IMR-90 (cell line): ENCODE measurements around the gene COL6A3. TPM values are rescaled to one million over a fixed set of nuclear protein-coding genes. Genes with fewer than 3 reads are reported as not detected.

Experiments used
- ATAC-seq: fragments of 200-7000 bp; cut with Tn5 transposase; 2 replicates; pipeline ENCODE4 v1.9.1; 2020; ENCODE audit warnings: low read depth, mild to moderate bottlenecking, moderate library complexity
- BruUV-seq: library from RNA; stranded (reverse); fragments of 400-500 nt; replicated peaks from 2 replicates; lab custom pipeline; 2021; lab: Mats Ljungman, UMichigan
- CTCF ChIA-PET: fragments of 300-600 bp; formaldehyde crosslinking; extraction: SDS; loops from one replicate; lab custom pipeline; 2021; ENCODE audit warnings: antibody characterized with exemption; lab: Yijun Ruan, JAX
- POLR2A ChIA-PET: fragments of 300-600 bp; sonication (Branson Sonifier 250); formaldehyde crosslinking; loops from one replicate; lab custom pipeline; 2022; ENCODE audit warnings: antibody characterized with exemption; ENCODE audit not compliant: unreplicated experiment; lab: Charles Lee
- DNase-seq: peaks from one replicate; pipeline ENCODE4 v3.0.0; 2013
- H2AFZ ChIP-seq: replicated peaks from 2 replicates; pipeline ENCODE3; 2013; ENCODE audit warnings: low read length, mild to moderate bottlenecking; ENCODE audit not compliant: poor library complexity
- H2AK5ac ChIP-seq: 2 replicates; pipeline ENCODE4 v1.6.1; 2013; ENCODE audit warnings: low read depth, low read length, inconsistent platforms
- H2AK9ac ChIP-seq: replicated peaks from 2 replicates; pipeline ENCODE3; 2013; ENCODE audit warnings: mild to moderate bottlenecking, low read depth, low read length, moderate library complexity; ENCODE audit not compliant: poor library complexity
- H2BK120ac ChIP-seq: 2 replicates; pipeline ENCODE4 v1.6.1; 2013; ENCODE audit warnings: low read depth, low read length, inconsistent platforms
- H2BK15ac ChIP-seq: 3 replicates; pipeline ENCODE4 v1.6.1; 2013; ENCODE audit warnings: low read depth, low read length, inconsistent platforms
- H2BK20ac ChIP-seq: 2 replicates; pipeline ENCODE4 v1.6.1; 2013; ENCODE audit warnings: low read depth, mild to moderate bottlenecking, inconsistent platforms, low read length, moderate library complexity
- H2BK5ac ChIP-seq: 2 replicates; pipeline ENCODE4 v1.6.1; 2013; ENCODE audit warnings: mild to moderate bottlenecking, low read depth, low read length, inconsistent platforms; ENCODE audit not compliant: poor library complexity, severe bottlenecking
- H3K14ac ChIP-seq: replicated peaks from 2 replicates; pipeline ENCODE4 v1.6.1; 2013; ENCODE audit warnings: low read depth, low read length, inconsistent platforms
- H3K18ac ChIP-seq: 2 replicates; pipeline ENCODE4 v1.6.1; 2013; ENCODE audit warnings: low read depth, low read length, control low read depth
- H3K23ac ChIP-seq: 2 replicates; pipeline ENCODE4 v1.6.1; 2013; ENCODE audit warnings: low read depth, low read length, inconsistent platforms
- H3K27ac ChIP-seq: 2 replicates; pipeline ENCODE4 v1.5.1; 2013; ENCODE audit warnings: mild to moderate bottlenecking, control low read depth, low read length; ENCODE audit not compliant: insufficient read depth
- H3K27me3 ChIP-seq: 2 replicates; pipeline ENCODE4 v1.6.1; 2013; ENCODE audit warnings: low read length; ENCODE audit not compliant: control insufficient read depth, insufficient read depth
- H3K36me3 ChIP-seq: 2 replicates; pipeline ENCODE4 v1.6.1; 2013; ENCODE audit warnings: low read length, mixed read lengths; ENCODE audit not compliant: control insufficient read depth, insufficient read depth
- H3K4ac ChIP-seq: 2 replicates; pipeline ENCODE4 v1.6.1; 2013; ENCODE audit warnings: low read depth, low read length, inconsistent platforms
- H3K4me1 ChIP-seq: 2 replicates; pipeline ENCODE4 v1.6.1; 2013; ENCODE audit warnings: low read length, mixed read lengths; ENCODE audit not compliant: control insufficient read depth, insufficient read depth
- H3K4me2 ChIP-seq: 2 replicates; pipeline ENCODE4 v1.6.1; 2013; ENCODE audit warnings: low read depth, mild to moderate bottlenecking, control low read depth, low read length, moderate library complexity
- H3K4me3 ChIP-seq: 2 replicates; pipeline ENCODE4 v1.5.1; 2013; ENCODE audit warnings: low read depth, mild to moderate bottlenecking, control low read depth, low read length, moderate library complexity; ENCODE audit not compliant: insufficient read depth
- H3K56ac ChIP-seq: 2 replicates; pipeline ENCODE4 v1.6.1; 2013; ENCODE audit warnings: low read length, inconsistent platforms; ENCODE audit not compliant: insufficient read depth; ENCODE audit errors: extremely low read depth
- H3K79me1 ChIP-seq, 2 experiments: 2 replicates each; pipeline ENCODE4 v1.6.1; 2013; ENCODE audit warnings: low read length in 2 of 2, inconsistent platforms in 1 of 2, low read depth in 1 of 2
- H3K9ac ChIP-seq: 2 replicates; pipeline ENCODE4 v1.6.1; 2013; ENCODE audit warnings: low read depth, low read length, control low read depth
- H3K9me1 ChIP-seq: 2 replicates; pipeline ENCODE4 v1.6.1; 2013; ENCODE audit warnings: low read length, inconsistent platforms; ENCODE audit not compliant: insufficient read depth
- H3K9me3 ChIP-seq: 2 replicates; pipeline ENCODE4 v1.6.1; 2013; ENCODE audit warnings: low read length; ENCODE audit not compliant: control insufficient read depth, insufficient read depth
- H4K20me1 ChIP-seq: 2 replicates; pipeline ENCODE4 v1.6.1; 2013; ENCODE audit warnings: low read length, inconsistent platforms; ENCODE audit not compliant: insufficient read depth
- H4K5ac ChIP-seq: 2 replicates; pipeline ENCODE4 v1.6.1; 2013; ENCODE audit warnings: mild to moderate bottlenecking, low read depth, low read length, control low read depth
- H4K8ac ChIP-seq, 2 experiments: 2 replicates each; pipeline ENCODE4 v1.6.1; 2013; ENCODE audit warnings: low read depth in 2 of 2, low read length in 2 of 2, control low read depth in 1 of 2, inconsistent platforms in 1 of 2
- H4K91ac ChIP-seq: 2 replicates; pipeline ENCODE4 v1.6.1; 2013; ENCODE audit warnings: low read depth, low read length, inconsistent platforms; ENCODE audit not compliant: insufficient read depth
- BHLHE40 ChIP-seq: fragments of 150-350 bp; IDR thresholded peaks from 2 replicates; pipeline ENCODE4 v1.6.1; 2016; ENCODE audit warnings: mild to moderate bottlenecking, low read depth, low read length
- CEBPB ChIP-seq: IDR thresholded peaks from 2 replicates; pipeline ENCODE4 v1.6.1; 2012; ENCODE audit warnings: low read depth, low read length, improper control_type of control experiment
- CHD1 ChIP-seq: IDR thresholded peaks from 2 replicates; pipeline ENCODE4 v1.6.1; 2012; ENCODE audit warnings: low read depth, low read length, improper control_type of control experiment
- MAFK ChIP-seq: IDR thresholded peaks from 2 replicates; pipeline ENCODE4 v1.6.1; 2012; ENCODE audit warnings: low read depth, low read length, improper control_type of control experiment
- MXI1 ChIP-seq: IDR thresholded peaks from 2 replicates; pipeline ENCODE4 v1.6.1; 2012; ENCODE audit warnings: low read depth, mild to moderate bottlenecking, low read length, moderate library complexity, borderline replicate concordance
- NFE2L2 ChIP-seq: fragments of 150-350 bp; IDR thresholded peaks from 2 replicates; pipeline ENCODE4 v1.6.1; 2016; ENCODE audit warnings: low read depth, mild to moderate bottlenecking, low read length
- POLR2A ChIP-seq: IDR thresholded peaks from 2 replicates; pipeline ENCODE4 v1.6.1; 2012; ENCODE audit warnings: mild to moderate bottlenecking, low read depth, low read length
- RAD21 ChIP-seq: IDR thresholded peaks from 2 replicates; pipeline ENCODE4 v1.6.1; 2012; ENCODE audit warnings: low read length, improper control_type of control experiment
- RCOR1 ChIP-seq: IDR thresholded peaks from 2 replicates; pipeline ENCODE4 v1.6.1; 2012; ENCODE audit warnings: mild to moderate bottlenecking, low read length, improper control_type of control experiment; ENCODE audit not compliant: insufficient replicate concordance
- RFX5 ChIP-seq: IDR thresholded peaks from 2 replicates; pipeline ENCODE4 v1.8.0; 2012; ENCODE audit warnings: low read depth, mild to moderate bottlenecking, low read length, moderate library complexity
- SMC3 ChIP-seq: fragments of 150-350 bp; IDR thresholded peaks from 2 replicates; pipeline ENCODE4 v1.6.1; 2016; ENCODE audit warnings: low read depth, mild to moderate bottlenecking, antibody characterized with exemption, low read length, moderate library complexity
- USF2 ChIP-seq: fragments of 150-350 bp; IDR thresholded peaks from 2 replicates; pipeline ENCODE4 v1.6.1; 2017; ENCODE audit warnings: mild to moderate bottlenecking, antibody characterized with exemption, low read length, low read depth
- WGBS, 2 experiments: methylation state at CpG; one replicate each; pipeline versions ENCODE4 v1.1.5 to v1.1.7; 2013; ENCODE audit warnings: missing lambda C conversion rate in 2 of 2; ENCODE audit not compliant: insufficient read length in 1 of 2; ENCODE audit errors: extremely low coverage in 2 of 2; 5-methylcytosine and 5-hydroxymethylcytosine counted together
- dilution Hi-C: fragments of 300-500 bp; cut with HindIII; formaldehyde crosslinking; loops from one replicate; pipeline ENCODE4 v1.14.3; 2018; ENCODE audit warnings: low sequenced_read_pairs; ENCODE audit not compliant: unreplicated experiment
- in situ Hi-C: fragments of 300-500 bp; cut with MboI; formaldehyde crosslinking; loops from 3 replicates; pipeline ENCODE4 v1.14.3; 2019; ENCODE audit warnings: low sequenced_read_pairs, inconsistent platforms, mixed read lengths
- intact Hi-C: fragments of 100-400 bp; cut with micrococcal nuclease; formaldehyde crosslinking; loops from 2 replicates; pipeline ENCODE4 v1.10.0; 2022
- polyA plus RNA-seq, 3 experiments: library from polyadenylated mRNA; depleted of rRNA; stranded (reverse); fragments of >200 nt; gene quantifications; 2 replicates each; pipeline ENCODE4 v1.2.3, GENCODE V29; 2012; ENCODE audit warnings: low replicate concordance in 1 of 3
- total RNA-seq: library from RNA; depleted of rRNA; stranded (reverse); fragments of >200 nt; gene quantifications from 2 replicates; pipeline ENCODE4 v1.2.3, GENCODE V29; 2012

The COL6A3 gene
- total and polyA plus RNA-seq, 2 of the 4 experiments (the other 2 are of a cell fraction) = 964 to 1,855 TPM

GRCh38 chr2:237336131-237336530, 77.8 kb downstream of the COL6A3 start:
- Histone ChIP-seq H3K23ac (peak overlapping the region; percentile 56; the same call in 1 of the 2 replicates), H3K9me1 (peaks cover 41% of the 10 kb centered on the region), H2AK5ac (no peak overlapping the region), H3K4me3 (no peak overlapping the region), H3K9ac (no peak overlapping the region), H3K18ac (no peak overlapping the region), H2BK20ac (no peak overlapping the region), H2BK120ac (0 out of 2 replicates have a peak overlapping the region, but pooled peaks have one; percentile 33), H4K5ac (peak overlapping the region; percentile 64), H4K91ac (peak overlapping the region; percentile 16; the same call in 1 of the 2 replicates), H3K4me1 (peaks cover 23% of the 10 kb centered on the region), H2BK5ac (peak overlapping the region; percentile 80), H4K20me1 (peaks cover 18% of the 10 kb centered on the region; the same call in 1 of the 2 replicates), H3K9me3 (no peaks in the 10 kb centered on the region), H3K27ac (peak overlapping the region; percentile 71), H2BK15ac (no peak overlapping the region), H3K36me3 (peaks cover 84% of the 10 kb centered on the region), H3K4ac (peak overlapping the region; percentile 71; the same call in 1 of the 2 replicates), H4K8ac (peak overlapping the region in 1 of 2 experiments; percentile 75; a peak in 1 of 4 replicates), H3K79me1 (peaks cover 51 to 87% of the 10 kb centered on the region in 2 experiments), H2AFZ (peak overlapping the region; percentile 59), H3K4me2 (no peak overlapping the region), H2AK9ac (no peak overlapping the region), H3K14ac (peak overlapping the region; percentile 28; the same call in 1 of the 2 replicates), H3K56ac (no peak overlapping the region), H3K27me3 (no peaks in the 10 kb centered on the region)
- TF ChIP-seq RFX5 (no peak), MXI1 (no peak), CHD1 (no peak), MAFK (no peak), RCOR1 (no peak), CEBPB (no peak), USF2 (no peak), RAD21 (no peak), SMC3 (no peak), BHLHE40 (no peak), NFE2L2 (no peak), POLR2A (no peak)
- 91% methylated on average over 5 of the region's 16 CpGs; no CpG with 5 or more reads in 1 of the 2 experiments for WGBS, 2 experiments
- in situ Hi-C loops = no loop called here
- DNase-seq (no peak), ATAC-seq (no peak)
- ChIA-PET CTCF (interaction anchor here (1.9 kb wide), 1 partner anchor 171 kb away, joined by 4 read pairs; no protein-coding TSS in a partner anchor), POLR2A (no interaction called here)
- dilution Hi-C loops = no loop called here
- BruUV-seq = no TSS peak
- intact Hi-C loops = no loop called here
